GM18511 (cell line): ENCODE measurements around the gene ANO9.
"Not testable (repeated sequence)": the region's sequence is repeated elsewhere in the genome, so short reads cannot be mapped to it uniquely, and the experiment has no call there.

ENCODE experiments used
- ATAC-seq: cut with Tn5 transposase; IDR thresholded peaks from one replicate; pipeline ENCODE4 v1.9.1; 2021; ENCODE audit warnings: mild to moderate bottlenecking, moderate library complexity; ENCODE audit not compliant: unreplicated experiment

Gene ANO9

DNA sequence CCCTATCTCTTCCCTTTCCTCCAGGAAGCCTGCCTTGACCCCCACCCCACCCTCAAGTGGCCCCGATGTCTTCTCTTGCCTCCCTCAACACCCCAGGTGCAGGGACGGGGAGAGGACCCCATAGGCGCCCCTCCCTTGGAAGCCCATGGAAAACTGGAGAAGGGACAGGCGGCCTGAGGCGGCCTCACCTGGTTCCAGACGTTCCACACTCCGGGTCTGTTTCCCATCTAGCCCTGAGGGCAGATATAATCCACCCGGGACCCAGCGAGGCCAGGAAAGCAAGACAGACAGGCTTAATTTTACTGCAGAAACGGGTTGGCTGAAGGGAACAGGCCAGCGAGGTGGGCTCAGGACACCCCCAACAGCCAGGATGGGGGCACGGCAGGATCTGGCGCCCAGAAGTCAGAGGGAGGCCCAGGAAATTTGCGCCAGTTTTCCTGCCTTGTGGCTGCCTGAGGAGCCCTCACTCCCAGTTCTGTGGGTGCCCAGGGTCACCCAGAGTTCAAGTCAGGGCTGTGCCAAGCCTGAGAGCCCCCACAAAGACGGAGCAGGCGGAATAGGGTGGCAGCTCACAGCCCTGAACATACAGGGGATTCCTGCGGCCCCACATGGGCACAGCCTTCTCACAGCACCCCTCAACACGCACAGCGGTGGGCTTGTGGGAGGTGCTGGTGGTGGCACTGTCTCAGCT, 24.0 kb downstream of the ANO9 start:
- no peak for ATAC-seq

DNA sequence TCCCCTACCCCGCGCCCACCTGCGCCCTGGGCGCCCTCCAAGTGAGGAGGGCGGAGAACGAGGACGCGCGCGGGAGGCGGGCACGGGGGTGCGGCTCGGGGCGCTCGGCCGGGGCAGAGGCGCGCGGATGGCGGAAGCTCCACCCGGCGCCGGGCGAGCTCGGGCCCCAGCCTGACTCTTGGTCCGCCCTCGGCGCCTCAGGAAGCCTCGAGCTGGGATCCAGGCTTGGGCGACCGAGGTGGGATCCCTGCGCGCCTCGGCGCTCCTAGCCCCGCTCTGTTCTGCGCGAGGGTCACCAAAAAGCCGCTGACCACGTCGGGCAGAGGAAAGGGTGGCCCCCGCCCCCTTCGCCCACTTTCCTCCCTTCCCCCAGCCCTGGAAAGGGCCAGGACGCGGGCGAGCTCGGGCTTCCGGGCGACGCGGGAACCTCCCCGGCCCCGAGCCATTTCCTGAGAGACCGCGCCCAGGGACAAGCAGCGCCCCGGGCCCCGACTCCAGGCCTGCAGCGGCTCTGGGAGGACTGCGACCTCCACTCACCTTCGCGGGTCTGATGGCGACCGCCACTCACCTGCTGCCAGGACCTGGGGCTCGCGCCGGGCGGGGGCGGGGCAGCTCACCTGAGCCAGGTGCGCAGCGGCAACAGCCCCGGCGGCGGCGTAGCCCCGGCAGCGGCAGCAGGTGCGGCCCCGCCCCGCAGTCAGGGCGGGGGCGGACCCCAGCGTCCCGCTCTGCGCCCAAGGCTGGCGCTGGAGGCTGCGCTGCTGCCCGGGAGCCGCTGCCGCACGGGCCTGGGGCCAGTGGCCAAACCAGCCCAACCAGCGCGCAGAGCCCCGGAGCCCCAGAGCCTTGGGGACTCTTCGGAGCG, 24.8 kb downstream of the ANO9 start:
- ATAC-seq: no peak

- no peak for ATAC-seq
Observed at GRCh38 chr11:416051-416756, 25.6 kb downstream of the ANO9 start.

- ATAC-seq: no peak
Observed at GRCh38 chr11:415640-416041, 26.2 kb downstream of the ANO9 start.

- no peak for ATAC-seq
Observed at GRCh38 chr11:414318-414857, 27.4 kb downstream of the ANO9 start.

DNA sequence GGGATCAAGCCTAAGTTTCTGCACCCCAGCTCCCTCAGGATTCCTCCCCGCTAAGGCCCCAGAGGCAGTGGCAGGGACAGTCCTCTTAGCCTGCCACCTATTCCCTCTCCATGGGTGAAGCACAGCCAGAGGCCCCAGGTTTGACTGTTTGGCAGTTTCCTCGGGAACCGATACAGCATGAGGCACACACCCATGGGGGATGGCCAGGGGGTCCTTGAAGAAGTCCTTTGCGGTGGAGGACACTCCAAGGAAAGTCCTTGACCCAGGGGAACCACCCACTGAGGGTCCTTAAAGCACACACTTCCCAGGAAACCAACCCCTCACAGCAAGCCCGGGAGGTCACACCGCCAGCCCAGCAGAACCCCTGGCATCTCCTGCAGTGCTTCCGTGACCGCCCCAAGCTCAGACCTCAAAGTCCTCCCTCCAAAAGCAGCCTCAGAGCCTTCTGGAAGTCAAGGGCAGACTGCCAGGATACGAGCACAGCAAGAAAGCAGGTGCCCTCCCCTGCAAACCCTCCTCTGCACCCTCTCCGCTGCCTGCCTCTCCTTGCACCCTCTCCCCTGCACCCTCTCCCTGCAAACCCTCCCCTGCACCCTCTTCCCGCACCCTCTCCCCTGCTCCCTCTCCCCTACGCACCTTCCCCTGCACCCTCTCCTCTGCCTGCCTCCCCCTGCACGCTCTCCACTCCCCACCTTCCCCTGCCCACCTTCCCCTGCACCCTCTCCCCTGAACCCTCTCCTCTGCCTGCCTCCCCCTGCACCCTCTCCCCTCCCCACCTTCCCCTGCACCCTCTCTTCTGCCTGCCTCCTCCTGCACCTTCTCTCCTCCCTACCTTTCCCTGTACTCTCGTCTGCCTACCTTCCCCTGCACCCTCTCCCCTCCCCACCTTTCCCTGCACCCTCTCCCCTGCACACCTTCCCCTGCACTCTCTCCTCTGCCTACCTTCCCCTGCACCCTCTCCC, 28.4 kb downstream of the ANO9 start:
- ATAC-seq: no peak

DNA sequence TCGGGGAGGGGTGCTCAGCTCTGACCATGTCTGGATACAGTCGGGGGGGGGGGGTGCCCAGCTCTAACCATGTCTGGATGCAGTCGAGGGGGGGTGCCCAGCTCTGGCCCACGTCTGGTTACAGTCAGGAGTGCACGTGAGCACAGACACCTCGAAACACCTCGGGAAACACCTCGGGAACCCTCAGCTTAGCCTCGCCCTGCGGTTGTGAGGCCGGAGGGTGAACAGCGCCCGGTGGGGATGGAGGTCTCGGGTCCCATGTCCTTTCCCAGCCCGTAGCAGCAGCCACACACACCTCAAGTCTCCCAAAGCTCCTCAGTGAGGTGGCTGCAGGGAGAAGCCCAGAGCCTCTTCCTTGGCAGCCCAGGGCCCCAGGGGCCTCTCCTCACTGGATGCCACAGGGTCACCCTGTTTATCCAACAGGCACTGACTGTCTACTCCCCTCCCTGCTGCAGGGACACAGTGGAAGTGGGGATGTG, 29.1 kb downstream of the ANO9 start:
- no peak for ATAC-seq

DNA sequence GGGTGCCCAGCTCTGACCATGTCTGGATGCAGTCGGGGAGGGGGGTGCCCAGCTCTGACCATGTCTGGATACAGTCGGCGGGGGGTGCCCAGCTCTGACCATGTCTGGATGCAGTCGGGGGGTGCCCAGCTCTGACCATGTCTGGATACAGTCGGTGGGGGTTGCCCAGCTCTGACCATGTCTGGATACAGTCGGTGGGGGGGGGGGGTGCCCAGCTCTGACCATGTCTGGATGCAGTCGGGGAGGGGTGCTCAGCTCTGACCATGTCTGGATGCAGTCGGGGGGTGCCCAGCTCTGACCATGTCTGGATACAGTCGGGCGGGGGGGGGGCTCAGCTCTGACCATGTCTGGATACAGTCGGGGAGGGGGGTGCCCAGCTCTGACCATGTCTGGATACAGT, 30.3 kb downstream of the ANO9 start:
- not testable (repeated sequence) for ATAC-seq

DNA sequence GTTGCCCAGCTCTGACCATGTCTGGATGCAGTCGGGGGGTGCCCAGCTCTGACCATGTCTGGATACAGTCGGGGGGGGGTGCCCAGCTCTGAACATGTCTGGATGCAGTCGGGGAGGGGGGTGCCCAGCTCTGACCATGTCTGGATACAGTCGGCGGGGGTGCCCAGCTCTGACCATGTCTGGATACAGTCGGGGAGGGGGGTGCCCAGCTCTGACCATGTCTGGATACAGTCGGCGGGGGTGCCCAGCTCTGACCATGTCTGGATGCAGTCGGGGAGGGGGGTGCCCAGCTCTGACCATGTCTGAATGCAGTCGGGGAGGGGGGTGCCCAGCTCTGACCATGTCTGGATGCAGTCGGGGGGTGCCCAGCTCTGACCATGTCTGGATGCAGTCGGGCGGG, 31.1 kb downstream of the ANO9 start:
- ATAC-seq: not testable (repeated sequence)

DNA sequence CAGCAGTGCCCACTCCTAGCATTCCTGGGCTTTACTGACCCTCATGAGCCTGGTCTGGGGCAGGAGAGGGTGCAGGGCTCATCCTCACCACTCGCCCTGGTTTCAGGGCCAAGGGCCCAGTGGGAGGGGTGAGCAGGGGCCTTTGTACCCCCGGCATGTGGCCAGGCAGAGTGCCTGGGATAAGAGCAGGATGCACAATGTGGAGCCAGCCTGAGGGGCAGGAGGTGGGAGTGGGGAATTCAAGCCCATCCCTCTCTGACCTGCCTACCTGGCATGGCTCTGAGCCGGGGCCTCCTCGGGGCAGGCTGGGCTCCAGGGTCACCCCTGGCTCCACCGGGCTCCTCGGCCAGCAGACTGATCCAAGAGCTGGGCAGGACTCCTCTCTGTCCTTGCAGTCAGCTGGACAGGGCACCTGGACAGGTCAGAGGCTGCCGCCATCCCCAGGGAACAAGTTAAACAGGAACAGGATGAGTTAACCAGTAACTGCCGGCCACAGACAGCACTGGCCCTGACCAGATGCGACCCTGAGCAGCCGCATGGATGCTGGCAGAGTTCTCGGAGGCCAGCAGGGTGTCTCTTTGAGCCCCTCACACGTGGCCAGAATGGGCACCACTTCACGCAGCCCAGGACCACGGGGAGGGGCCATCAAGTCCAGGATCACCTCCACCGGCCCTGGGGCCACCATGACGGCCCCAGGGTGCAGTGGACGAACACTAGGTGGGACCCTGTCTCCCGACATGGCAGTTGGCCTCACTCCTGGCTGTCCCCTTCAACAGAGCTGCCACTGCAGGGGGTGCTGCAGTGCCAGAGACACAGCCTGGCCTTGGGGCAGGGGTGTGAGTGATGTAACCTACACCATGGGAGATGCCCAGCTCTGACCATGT, 32.0 kb downstream of the ANO9 start:
- ATAC-seq: no peak

GRCh38 chr11:409008-409599, 32.7 kb downstream of the ANO9 start:
- ATAC-seq: no peak

GRCh38 chr11:408154-409007, 33.4 kb downstream of the ANO9 start:
- ATAC-seq: no peak

- ATAC-seq: peak; percentile 6
Observed at GRCh38 chr11:407651-408123, 34.1 kb downstream of the ANO9 start.

- ATAC-seq: peak; percentile 80
Observed at GRCh38 chr11:406796-407650, 34.8 kb downstream of the ANO9 start.

DNA sequence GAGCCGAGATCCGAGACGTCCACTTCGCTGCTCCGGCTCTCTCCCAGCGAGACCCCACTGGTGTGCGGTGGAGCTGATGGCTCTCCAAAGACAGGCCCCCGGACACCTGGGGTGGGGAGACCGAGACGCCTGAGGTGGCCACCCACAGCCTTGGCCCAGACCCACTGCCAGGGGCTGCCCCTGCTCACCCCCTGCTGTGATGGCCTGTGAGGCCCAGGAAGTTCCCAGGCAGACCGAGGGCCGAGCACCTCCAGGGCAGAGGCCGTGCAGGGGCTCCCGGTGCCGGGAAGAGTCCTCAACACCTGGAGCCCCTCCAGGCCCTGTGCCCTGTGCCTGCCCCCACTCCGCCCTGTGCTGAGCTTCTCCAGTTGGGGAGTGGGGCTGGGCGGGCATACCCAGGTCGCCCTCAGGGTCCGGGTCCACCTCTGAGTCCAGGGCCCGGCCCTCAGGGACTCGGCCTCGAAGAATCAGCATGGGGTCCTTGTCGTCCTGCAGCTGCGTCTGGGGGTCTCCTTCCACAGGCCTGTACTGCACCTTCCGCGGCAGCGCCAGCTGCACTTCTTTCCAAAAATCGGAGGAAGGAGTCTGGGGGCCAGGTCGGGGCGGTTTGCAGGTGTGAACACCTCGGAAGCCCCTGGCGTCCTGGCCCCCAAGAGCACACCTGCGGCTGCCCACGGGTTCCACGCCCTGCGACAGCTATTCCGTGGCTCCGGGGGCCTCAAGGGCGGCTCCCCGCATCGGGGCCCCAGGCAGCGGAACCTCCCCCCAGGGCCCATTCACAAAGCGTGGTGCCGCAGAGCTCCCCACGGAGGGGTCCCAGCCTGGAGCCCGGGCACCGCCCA, 35.6 kb downstream of the ANO9 start:
- ATAC-seq: no peak
